ENCODE data around the gene LRRC41. TPM values are rescaled to one million over a fixed set of nuclear protein-coding genes. Genes with fewer than 3 reads are reported as not detected.
"Not testable (repeated sequence)": the region's sequence is repeated elsewhere in the genome, so short reads cannot be mapped to it uniquely, and the experiment has no call there.

LRRC41 gene
- total RNA-seq, 1 experiment from 2014 or later = 66.3 TPM

GRCh38 chr1:46330381-46330780 is 27.0 kb upstream of the LRRC41 start:
- H3K9me3 ChIP-seq (ENCODE audit: insufficient read depth, low read depth); H3K27me3 ChIP-seq (ENCODE audit: insufficient read depth, low read depth); H2AFZ ChIP-seq; H3K27ac ChIP-seq; BruUV-seq (replicated peaks); H4K20me1 ChIP-seq (ENCODE audit: insufficient read depth); H3K9me2 ChIP-seq (ENCODE audit: insufficient read depth); H3K4me2 ChIP-seq; H3K4me3 ChIP-seq; H3K4me1 ChIP-seq (replicated peaks; ENCODE audit: insufficient read depth); H3F3A ChIP-seq (ENCODE audit: insufficient read depth, low read depth); H3K79me2 ChIP-seq (ENCODE audit: low read depth); H3K36me3 ChIP-seq (ENCODE audit: low read depth); DNase-seq; CTCF ChIA-PET: not testable (repeated sequence)
- POLR2A ChIA-PET (ENCODE audit: unreplicated experiment) = interaction anchor here (0.7 kb wide), 1 partner anchor 20 kb away, joined by 3 read pairs; no protein-coding TSS in a partner anchor
- intact Hi-C loops (cut with micrococcal nuclease; ENCODE audit: unreplicated experiment) = loop anchor here (5.0 kb wide), 1 partner anchor 192 kb away; no protein-coding TSS in a partner anchor

- H4K20me1 ChIP-seq (ENCODE audit: insufficient read depth); H3K36me3 ChIP-seq (ENCODE audit: low read depth); H3K4me2 ChIP-seq; POLR2A ChIA-PET (ENCODE audit: unreplicated experiment); H2AFZ ChIP-seq; BruUV-seq (replicated peaks); H3F3A ChIP-seq (ENCODE audit: insufficient read depth, low read depth); H3K9me2 ChIP-seq (ENCODE audit: insufficient read depth); H3K27ac ChIP-seq; H3K4me3 ChIP-seq; CTCF ChIA-PET; DNase-seq; H3K9me3 ChIP-seq (ENCODE audit: insufficient read depth, low read depth); H3K27me3 ChIP-seq (ENCODE audit: insufficient read depth, low read depth); H3K4me1 ChIP-seq (replicated peaks; ENCODE audit: insufficient read depth); H3K79me2 ChIP-seq (ENCODE audit: low read depth): not testable (repeated sequence)
- intact Hi-C loops (cut with micrococcal nuclease; ENCODE audit: unreplicated experiment) = loop anchor here (5.0 kb wide), 1 partner anchor 192 kb away; no protein-coding TSS in a partner anchor
These were observed 26.4 kb upstream of the LRRC41 start for GRCh38 chr1:46329807-46330206.

- H3F3A ChIP-seq (ENCODE audit: insufficient read depth, low read depth); H3K27me3 ChIP-seq (ENCODE audit: insufficient read depth, low read depth); H2AFZ ChIP-seq; H3K9me2 ChIP-seq (ENCODE audit: insufficient read depth); intact Hi-C loops (cut with micrococcal nuclease; ENCODE audit: unreplicated experiment); H3K9me3 ChIP-seq (ENCODE audit: insufficient read depth, low read depth); H4K20me1 ChIP-seq (ENCODE audit: insufficient read depth); BruUV-seq (replicated peaks); DNase-seq; H3K36me3 ChIP-seq (ENCODE audit: low read depth); H3K27ac ChIP-seq; H3K4me1 ChIP-seq (replicated peaks; ENCODE audit: insufficient read depth); H3K79me2 ChIP-seq (ENCODE audit: low read depth); H3K4me3 ChIP-seq; H3K4me2 ChIP-seq; POLR2A ChIA-PET (ENCODE audit: unreplicated experiment): not testable (repeated sequence)
- CTCF ChIA-PET = interaction anchor here (0.6 kb wide), 1 partner anchor 15 kb away, joined by 5 read pairs; no protein-coding TSS in a partner anchor
These were observed 24.8 kb upstream of the LRRC41 start for GRCh38 chr1:46328182-46328581.

DNA sequence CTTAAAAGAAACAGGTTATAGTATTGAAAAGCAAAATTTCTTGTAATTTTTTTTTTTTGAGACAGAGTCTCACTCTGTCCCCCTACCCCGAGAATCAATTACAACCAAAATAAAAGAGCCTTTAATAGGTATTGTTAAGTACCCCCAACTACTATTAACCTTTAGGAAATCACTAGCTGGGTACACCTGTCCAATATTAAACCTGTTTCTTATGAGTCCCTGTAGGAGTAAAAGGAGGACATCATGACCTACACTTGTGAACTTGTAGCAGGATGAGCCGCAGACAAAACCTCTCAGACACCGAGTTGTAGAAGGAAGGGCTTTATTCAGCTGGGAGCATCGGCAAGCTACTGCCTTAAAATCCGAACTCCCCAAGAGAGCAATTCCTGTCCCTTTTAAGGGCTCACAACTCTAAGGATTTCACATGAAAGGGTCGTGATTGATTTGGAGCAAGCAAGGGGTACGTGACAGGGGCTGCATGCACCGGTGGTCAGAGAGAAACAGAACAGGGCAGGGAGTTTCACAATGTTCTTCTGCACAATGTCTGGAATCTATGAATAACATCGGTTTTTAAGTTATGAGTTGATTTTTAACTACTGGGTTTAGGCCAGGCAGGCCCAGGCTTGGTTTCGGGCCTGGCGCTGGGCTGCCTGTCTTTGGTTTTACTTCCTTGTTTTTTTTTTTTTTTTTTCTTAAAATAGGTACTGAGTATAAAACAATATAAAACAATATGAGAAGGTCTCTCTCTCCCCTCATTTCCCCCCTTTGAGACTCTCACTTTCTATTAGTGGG is 22.1 kb upstream of the LRRC41 start:
- intact Hi-C loops (cut with micrococcal nuclease; ENCODE audit: unreplicated experiment); H3K9me2 ChIP-seq (ENCODE audit: insufficient read depth); H3K4me3 ChIP-seq; H3K27ac ChIP-seq; H3K36me3 ChIP-seq (ENCODE audit: low read depth); POLR2A ChIA-PET (ENCODE audit: unreplicated experiment); DNase-seq; H3K4me1 ChIP-seq (replicated peaks; ENCODE audit: insufficient read depth); H3F3A ChIP-seq (ENCODE audit: insufficient read depth, low read depth); H3K27me3 ChIP-seq (ENCODE audit: insufficient read depth, low read depth); H2AFZ ChIP-seq; BruUV-seq (replicated peaks); H3K9me3 ChIP-seq (ENCODE audit: insufficient read depth, low read depth); CTCF ChIA-PET; H4K20me1 ChIP-seq (ENCODE audit: insufficient read depth); H3K4me2 ChIP-seq; H3K79me2 ChIP-seq (ENCODE audit: low read depth): not testable (repeated sequence)

GRCh38 chr1:46322191-46322590 is 18.8 kb upstream of the LRRC41 start:
- BruUV-seq (replicated peaks); CTCF ChIA-PET: not testable (repeated sequence)

DNA sequence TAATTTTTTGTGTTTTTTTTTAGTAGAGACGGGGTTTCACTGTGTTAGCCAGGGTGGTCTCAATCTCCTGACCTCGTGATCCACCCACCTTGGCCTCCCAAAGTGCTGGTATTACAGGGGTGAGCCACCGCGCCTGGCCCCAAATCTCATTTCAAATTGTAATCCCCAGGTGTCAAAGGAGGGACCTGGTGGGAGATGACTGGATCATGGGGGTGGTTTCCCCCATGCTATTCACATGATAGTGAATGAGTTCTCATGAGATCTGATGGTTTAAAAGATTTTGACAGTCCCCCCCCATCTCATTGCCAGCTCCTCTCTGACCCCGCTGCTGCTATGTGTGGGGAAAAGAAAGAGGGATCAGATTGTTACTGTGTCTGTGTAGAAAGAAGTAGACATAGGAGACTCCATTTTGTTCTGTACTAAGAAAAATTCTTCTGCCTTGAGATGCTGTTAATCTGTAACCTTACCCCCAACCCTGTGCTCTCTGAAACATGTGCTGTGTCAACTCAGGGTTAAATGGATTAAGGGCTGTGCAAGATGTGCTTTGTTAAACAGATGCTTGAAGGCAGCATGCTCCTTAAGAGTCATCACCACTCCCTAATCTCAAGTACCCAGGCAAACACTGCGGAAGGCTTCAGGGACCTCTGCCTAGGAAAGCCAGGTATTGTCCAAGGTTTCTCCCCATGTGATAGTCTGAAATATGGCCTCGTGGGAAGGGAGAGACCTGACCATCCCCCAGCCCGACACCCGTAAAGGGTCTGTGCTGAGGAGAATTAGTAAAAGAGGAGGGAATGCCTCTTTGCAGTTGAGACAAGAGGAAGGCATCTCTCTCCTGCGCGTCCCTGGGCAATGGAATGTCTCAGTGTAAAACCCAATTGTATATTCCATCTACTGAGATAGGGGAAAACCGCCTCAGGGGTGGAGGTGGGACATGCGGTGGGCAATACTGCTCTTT is 16.8 kb upstream of the LRRC41 start:
- H3K9me2 ChIP-seq (ENCODE audit: insufficient read depth); H2AFZ ChIP-seq; POLR2A ChIA-PET (ENCODE audit: unreplicated experiment); H3K9me3 ChIP-seq (ENCODE audit: insufficient read depth, low read depth); intact Hi-C loops (cut with micrococcal nuclease; ENCODE audit: unreplicated experiment); H3K27ac ChIP-seq; H3K36me3 ChIP-seq (ENCODE audit: low read depth); H4K20me1 ChIP-seq (ENCODE audit: insufficient read depth); H3K27me3 ChIP-seq (ENCODE audit: insufficient read depth, low read depth); H3K4me1 ChIP-seq (replicated peaks; ENCODE audit: insufficient read depth); CTCF ChIA-PET; H3K4me3 ChIP-seq; BruUV-seq (replicated peaks); H3K79me2 ChIP-seq (ENCODE audit: low read depth); H3K4me2 ChIP-seq; DNase-seq: not testable (repeated sequence)
- peaks cover 17% of the 10 kb centered on the region for H3F3A ChIP-seq (ENCODE audit: insufficient read depth, low read depth)

More at GRCh38 chr1:46322191-46322590, 18.8 kb upstream of the LRRC41 start:
- H3K79me2 ChIP-seq (ENCODE audit: low read depth); H3K4me1 ChIP-seq (replicated peaks; ENCODE audit: insufficient read depth); H3F3A ChIP-seq (ENCODE audit: insufficient read depth, low read depth); H3K9me3 ChIP-seq (ENCODE audit: insufficient read depth, low read depth); H3K36me3 ChIP-seq (ENCODE audit: low read depth); H3K27ac ChIP-seq; H3K9me2 ChIP-seq (ENCODE audit: insufficient read depth); H4K20me1 ChIP-seq (ENCODE audit: insufficient read depth); H3K4me3 ChIP-seq; DNase-seq; H2AFZ ChIP-seq; POLR2A ChIA-PET (ENCODE audit: unreplicated experiment); intact Hi-C loops (cut with micrococcal nuclease; ENCODE audit: unreplicated experiment); H3K4me2 ChIP-seq; H3K27me3 ChIP-seq (ENCODE audit: insufficient read depth, low read depth): not testable (repeated sequence)

- peaks cover 26% of the 10 kb centered on the region for H3F3A ChIP-seq (ENCODE audit: insufficient read depth, low read depth)
- POLR2A ChIA-PET (ENCODE audit: unreplicated experiment); CTCF ChIA-PET; H2AFZ ChIP-seq; H3K4me1 ChIP-seq (replicated peaks; ENCODE audit: insufficient read depth); H3K79me2 ChIP-seq (ENCODE audit: low read depth); intact Hi-C loops (cut with micrococcal nuclease; ENCODE audit: unreplicated experiment); H3K4me2 ChIP-seq; DNase-seq; BruUV-seq (replicated peaks); H3K9me2 ChIP-seq (ENCODE audit: insufficient read depth); H3K27me3 ChIP-seq (ENCODE audit: insufficient read depth, low read depth); H3K9me3 ChIP-seq (ENCODE audit: insufficient read depth, low read depth); H3K36me3 ChIP-seq (ENCODE audit: low read depth); H3K4me3 ChIP-seq; H4K20me1 ChIP-seq (ENCODE audit: insufficient read depth); H3K27ac ChIP-seq: not testable (repeated sequence)
These were observed 15.9 kb upstream of the LRRC41 start for GRCh38 chr1:46319301-46319700.
